AG04449 (cell line): ENCODE results near the gene NFIL3.
A peak's percentile ranks its signal among the peaks of the same experiment; 100 is the strongest.
"Not testable (repeated sequence)": the region's sequence is repeated elsewhere in the genome, so short reads cannot be mapped to it uniquely, and the experiment has no call there.

Experiments used
- CTCF ChIA-PET: fragments of 350-600 bp; formaldehyde crosslinking; extraction: SDS; loops from one replicate; lab custom pipeline; 2021; ENCODE audit warnings: antibody characterized with exemption; lab: Yijun Ruan, JAX
- POLR2A ChIA-PET: fragments of 400-600, 350-600 bp; formaldehyde crosslinking; extraction: SDS; loops from one replicate; lab custom pipeline; 2020; ENCODE audit warnings: antibody characterized with exemption, inconsistent platforms; lab: Yijun Ruan, JAX
- DNase-seq: peaks from one replicate; pipeline ENCODE4 v3.0.0-alpha.2; 2010; ENCODE audit warnings: low read depth, low spot score
- H3K4me3 ChIP-seq: 2 replicates; pipeline ENCODE4 v1.5.1; 2011; ENCODE audit warnings: low read depth, mild to moderate bottlenecking, control low read depth, low read length
- TF ChIP-seq, protein P1 (sequence below): IDR thresholded peaks from one replicate; pipeline ENCODE4 v1.5.1; 2011; ENCODE audit warnings: mild to moderate bottlenecking, moderate library complexity, low read length, control low read depth, inconsistent platforms; ENCODE audit not compliant: insufficient read depth; ENCODE audit errors: missing control alignments

The NFIL3 gene

DNA sequence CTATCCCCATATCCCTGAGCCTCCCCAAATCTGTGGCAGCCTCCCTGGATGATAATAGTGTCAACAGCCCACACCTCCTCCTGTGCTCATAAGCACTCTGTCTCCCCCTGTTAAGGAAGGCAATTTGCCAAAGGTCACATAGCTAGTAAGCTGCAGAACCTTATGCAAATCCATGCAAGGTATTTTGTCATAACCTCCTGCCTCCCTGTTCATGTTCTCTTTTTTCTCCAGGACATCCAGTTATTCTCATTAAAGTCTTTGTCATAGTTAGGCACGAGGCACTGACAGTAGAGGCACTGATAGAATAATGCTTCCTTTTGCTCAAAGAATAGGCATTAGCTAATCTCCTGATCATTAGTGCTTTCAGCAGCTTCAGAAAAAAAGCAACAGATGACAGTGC, 51.7 kb downstream of the NFIL3 start:
- ChIA-PET POLR2A (no interaction called here), CTCF (no interaction called here)
- TF ChIP-seq, protein P1, sequence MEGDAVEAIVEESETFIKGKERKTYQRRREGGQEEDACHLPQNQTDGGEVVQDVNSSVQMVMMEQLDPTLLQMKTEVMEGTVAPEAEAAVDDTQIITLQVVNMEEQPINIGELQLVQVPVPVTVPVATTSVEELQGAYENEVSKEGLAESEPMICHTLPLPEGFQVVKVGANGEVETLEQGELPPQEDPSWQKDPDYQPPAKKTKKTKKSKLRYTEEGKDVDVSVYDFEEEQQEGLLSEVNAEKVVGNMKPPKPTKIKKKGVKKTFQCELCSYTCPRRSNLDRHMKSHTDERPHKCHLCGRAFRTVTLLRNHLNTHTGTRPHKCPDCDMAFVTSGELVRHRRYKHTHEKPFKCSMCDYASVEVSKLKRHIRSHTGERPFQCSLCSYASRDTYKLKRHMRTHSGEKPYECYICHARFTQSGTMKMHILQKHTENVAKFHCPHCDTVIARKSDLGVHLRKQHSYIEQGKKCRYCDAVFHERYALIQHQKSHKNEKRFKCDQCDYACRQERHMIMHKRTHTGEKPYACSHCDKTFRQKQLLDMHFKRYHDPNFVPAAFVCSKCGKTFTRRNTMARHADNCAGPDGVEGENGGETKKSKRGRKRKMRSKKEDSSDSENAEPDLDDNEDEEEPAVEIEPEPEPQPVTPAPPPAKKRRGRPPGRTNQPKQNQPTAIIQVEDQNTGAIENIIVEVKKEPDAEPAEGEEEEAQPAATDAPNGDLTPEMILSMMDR, result no peak
- no peak overlapping the region for H3K4me3 ChIP-seq
- no peak for DNase-seq

DNA sequence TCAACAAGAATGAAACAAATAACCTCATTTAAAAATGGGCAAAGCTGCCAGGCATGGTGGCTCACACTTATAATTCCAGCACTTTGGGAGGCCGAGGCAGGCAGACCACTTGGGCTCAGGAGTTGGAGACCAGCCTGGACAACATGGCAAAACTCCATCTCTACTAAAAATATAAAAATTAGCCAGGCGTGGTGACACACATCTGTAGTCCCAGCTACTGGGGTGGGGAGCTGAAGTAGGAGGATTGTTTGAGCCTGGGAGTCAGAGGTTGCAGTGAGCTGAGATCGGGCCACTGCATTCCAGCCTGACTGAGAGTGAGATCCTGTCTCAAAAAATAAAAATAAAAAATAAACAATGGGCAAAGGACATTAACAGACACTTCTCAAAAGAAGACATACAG, 53.6 kb downstream of the NFIL3 start:
- POLR2A ChIA-PET, H3K4me3 ChIP-seq, CTCF ChIA-PET, DNase-seq: not testable (repeated sequence)

DNA sequence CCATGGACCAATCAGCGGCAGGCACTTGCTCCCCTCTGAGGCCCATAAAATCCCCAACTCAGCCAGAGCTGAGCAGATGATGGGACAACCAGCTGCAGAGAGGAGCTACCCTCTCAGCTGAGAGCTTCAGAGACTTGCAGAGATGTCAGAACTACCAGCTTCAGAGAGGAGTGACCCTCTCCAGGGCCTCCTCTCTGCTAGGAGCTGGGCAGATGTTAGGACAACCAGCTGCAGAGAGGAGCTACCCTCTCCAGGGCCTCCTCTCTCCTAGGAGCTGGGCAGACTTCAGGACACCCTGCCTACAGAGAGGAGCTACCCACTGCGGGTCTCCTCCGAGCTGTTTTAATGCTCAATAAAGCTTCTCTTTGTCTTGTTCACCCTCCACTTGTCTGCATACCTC, 58.9 kb downstream of the NFIL3 start:
- H3K4me3 ChIP-seq, result no peak overlapping the region
- ChIA-PET POLR2A (no interaction called here), CTCF (no interaction called here)
- TF ChIP-seq, protein P1, result no peak
- DNase-seq, result no peak

DNA sequence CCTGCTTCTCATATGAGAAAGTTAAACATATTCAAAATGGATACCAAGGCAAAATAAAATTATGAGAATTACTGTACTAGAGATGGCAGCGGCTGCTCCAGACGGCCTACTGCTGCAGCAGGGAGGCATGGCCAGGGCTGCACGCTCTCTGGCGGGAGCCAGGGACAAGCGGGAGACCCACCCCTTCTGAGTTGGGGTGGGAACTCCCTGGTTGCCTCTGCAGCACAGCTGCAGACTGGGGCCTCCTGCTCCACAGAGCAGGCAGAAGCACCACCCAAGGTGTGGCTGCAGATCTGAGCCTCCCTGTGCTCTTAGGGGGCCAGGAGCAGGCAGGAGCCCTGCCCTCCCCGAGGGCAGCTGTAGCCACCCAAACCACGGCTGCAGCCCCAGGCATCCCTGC, 59.6 kb downstream of the NFIL3 start:
- TF ChIP-seq, protein P1, result no peak
- no peak overlapping the region for H3K4me3 ChIP-seq
- ChIA-PET POLR2A (no interaction called here), CTCF (no interaction called here)
- DNase-seq, result no peak

DNA sequence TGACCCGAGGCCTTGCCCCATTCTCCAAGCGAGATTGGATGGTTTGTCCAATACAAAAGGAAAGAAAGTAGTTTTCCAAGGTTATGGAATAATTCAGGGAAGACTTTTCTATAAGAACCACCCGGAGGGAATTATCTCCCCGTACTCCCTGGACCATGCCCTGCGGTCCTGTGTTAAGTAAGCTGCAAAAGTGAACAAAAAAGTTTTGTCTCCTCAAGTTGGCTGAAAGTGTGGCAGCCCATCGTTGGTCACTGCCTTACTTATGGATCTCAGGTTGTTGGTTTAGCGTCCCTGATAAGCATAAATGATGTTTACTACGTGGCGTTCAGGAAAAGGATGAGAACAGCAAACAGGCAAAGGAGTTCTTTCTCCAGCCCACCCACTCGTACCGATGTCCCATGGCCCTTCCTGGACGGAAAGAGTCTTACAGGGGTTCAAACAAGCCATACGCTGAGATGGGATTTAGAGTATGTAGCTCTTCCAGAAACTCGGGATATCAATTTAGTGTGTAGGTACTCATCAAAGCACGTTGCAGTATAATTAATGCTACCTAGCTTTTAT, 61.5 kb downstream of the NFIL3 start:
- ChIA-PET POLR2A (no interaction called here), CTCF (interaction anchor here (0.7 kb wide), 2 partner anchors 20 to 296 kb away, joined by 3 read pairs; no protein-coding TSS in a partner anchor)
- no peak for DNase-seq

DNA sequence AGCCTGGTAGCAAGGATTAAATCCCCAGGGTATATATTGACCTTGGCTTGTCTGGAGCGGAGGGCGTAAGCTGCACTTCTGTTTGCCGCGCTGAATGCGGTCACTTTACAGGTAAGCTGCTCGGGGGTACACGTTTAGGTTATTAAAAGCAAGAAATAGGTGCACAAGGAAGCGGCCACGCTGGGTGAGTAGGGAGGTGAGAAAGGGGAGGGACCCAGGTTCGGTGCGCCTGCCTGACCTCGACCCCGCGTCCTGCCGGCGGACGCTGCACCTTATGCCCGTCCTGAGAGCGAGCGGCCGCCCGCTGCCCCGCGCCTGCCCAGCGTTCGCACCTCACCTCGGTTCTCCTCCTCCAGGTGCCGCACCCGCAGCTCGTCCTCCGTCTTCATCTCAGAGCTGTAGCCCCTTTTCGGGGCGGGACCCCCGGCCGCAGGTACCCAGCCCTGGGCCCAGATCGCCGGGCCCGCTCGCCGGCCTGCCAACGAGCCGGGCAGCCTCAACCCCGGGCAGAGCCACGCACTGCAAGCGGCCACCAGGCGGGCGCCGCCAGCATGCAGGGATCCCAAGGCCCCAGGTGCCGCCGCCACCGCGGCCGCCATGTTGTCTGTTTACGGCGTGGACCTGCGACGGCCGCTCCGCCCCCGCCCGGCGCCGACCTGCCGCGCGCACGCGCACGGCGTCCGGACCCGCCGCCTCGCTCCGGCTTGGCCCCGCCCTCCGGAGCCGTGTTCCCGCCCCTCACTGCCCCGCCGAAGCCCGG, 62.2 kb downstream of the NFIL3 start, which contains the start of gene AUH:
TSS of gene AUH (minus strand) at position 628 of the 760 bp plus-strand sequence. CDS start at position 599, 29 bp downstream.
- DNase-seq, result no peak
- CTCF ChIA-PET, result interaction anchor here (0.7 to 1.0 kb wide), 5 partner anchors 21 to 326 kb away, joined by 3 read pairs; no protein-coding TSS in a partner anchor
- peak within 1 kb of the TSS; percentile 87 for H3K4me3 ChIP-seq
- TF ChIP-seq, protein P1, result no peak
- POLR2A ChIA-PET, result no interaction called here

More for the DNA sequence above, 61.5 kb downstream of the NFIL3 start:
- H3K4me3 ChIP-seq, result peak overlapping the region; percentile 87
- TF ChIP-seq, protein P1, result no peak
